ENCODE results near the gene WDFY4.

The WDFY4 gene

GRCh38 chr10:48667960-48668590, 16.6 kb upstream of the WDFY4 start:
- H3K4me1 ChIP-seq: no peaks in the 10 kb centered on the region

GRCh38 chr10:48670978-48671913, 13.4 kb upstream of the WDFY4 start:
- Histone ChIP-seq H3K4me1 (no peaks in the 10 kb centered on the region), H3K27me3 (ENCODE audit: low read depth) (no peaks in the 10 kb centered on the region; the same call in 1 of the 2 replicates), H3K4me3 (no peak overlapping the region), H3K9me3 (no peaks in the 10 kb centered on the region), H3K36me3 (replicated peaks) (no peaks in the 10 kb centered on the region)
- DNase-seq (ENCODE audit: low spot score in 2 of 2): no peak
- in situ Hi-C loops (cut with MboI; ENCODE audit: low sequenced_read_pairs): no loop called here

More at GRCh38 chr10:48667960-48668590, 16.6 kb upstream of the WDFY4 start:
- Histone ChIP-seq H3K36me3 (replicated peaks) (no peaks in the 10 kb centered on the region), H3K27me3 (ENCODE audit: low read depth) (no peaks in the 10 kb centered on the region; the same call in 1 of the 2 replicates), H3K4me3 (no peak overlapping the region), H3K9me3 (no peaks in the 10 kb centered on the region)
- in situ Hi-C loops (cut with MboI; ENCODE audit: low sequenced_read_pairs): no loop called here
- DNase-seq (ENCODE audit: low spot score in 2 of 2): no peak

GRCh38 chr10:48671914-48672595, 12.6 kb upstream of the WDFY4 start:
- no peaks in the 10 kb centered on the region for H3K36me3 ChIP-seq (replicated peaks)
- in situ Hi-C loops (cut with MboI; ENCODE audit: low sequenced_read_pairs): no loop called here
- no peaks in the 10 kb centered on the region for H3K9me3 ChIP-seq
- H3K27me3 ChIP-seq (ENCODE audit: low read depth): no peaks in the 10 kb centered on the region; the same call in 1 of the 2 replicates
- H3K4me1 ChIP-seq: no peaks in the 10 kb centered on the region
- DNase-seq (ENCODE audit: low spot score in 2 of 2): no peak
- H3K4me3 ChIP-seq: no peak overlapping the region

- H3K4me3 ChIP-seq: no peak overlapping the region
- DNase-seq (ENCODE audit: low spot score in 2 of 2): no peak
- in situ Hi-C loops (cut with MboI; ENCODE audit: low sequenced_read_pairs): no loop called here
- no peaks in the 10 kb centered on the region for H3K4me1 ChIP-seq
- H3K9me3 ChIP-seq: no peaks in the 10 kb centered on the region
- no peaks in the 10 kb centered on the region; the same call in 1 of the 2 replicates for H3K27me3 ChIP-seq (ENCODE audit: low read depth)
- H3K36me3 ChIP-seq (replicated peaks): no peaks in the 10 kb centered on the region
Observed at GRCh38 chr10:48672596-48673265, 11.9 kb upstream of the WDFY4 start.

GRCh38 chr10:48677625-48678024, 7.0 kb upstream of the WDFY4 start:
- H3K27me3 ChIP-seq (ENCODE audit: low read depth): no peaks in the 10 kb centered on the region
- no peaks in the 10 kb centered on the region for H3K36me3 ChIP-seq (replicated peaks)
- no peak for DNase-seq (ENCODE audit: low spot score in 2 of 2)
- in situ Hi-C loops (cut with MboI; ENCODE audit: low sequenced_read_pairs): no loop called here
- no peaks in the 10 kb centered on the region for H3K9me3 ChIP-seq
- no peak overlapping the region for H3K4me3 ChIP-seq
- H3K4me1 ChIP-seq: no peaks in the 10 kb centered on the region

- no peak overlapping the region for H3K4me3 ChIP-seq
- in situ Hi-C loops (cut with MboI; ENCODE audit: low sequenced_read_pairs): no loop called here
Observed at GRCh38 chr10:48678041-48678440, 6.6 kb upstream of the WDFY4 start.

GRCh38 chr10:48681740-48682139, 2.9 kb upstream of the WDFY4 start:
- in situ Hi-C loops (cut with MboI; ENCODE audit: low sequenced_read_pairs): no loop called here
- Histone ChIP-seq H3K27me3 (ENCODE audit: low read depth) (no peaks in the 10 kb centered on the region), H3K4me3 (no peak overlapping the region), H3K36me3 (replicated peaks) (no peaks in the 10 kb centered on the region), H3K9me3 (no peaks in the 10 kb centered on the region), H3K4me1 (no peaks in the 10 kb centered on the region)
- DNase-seq (ENCODE audit: low spot score in 2 of 2): no peak

More at GRCh38 chr10:48678041-48678440, 6.6 kb upstream of the WDFY4 start:
- Histone ChIP-seq H3K36me3 (replicated peaks) (no peaks in the 10 kb centered on the region), H3K27me3 (ENCODE audit: low read depth) (no peaks in the 10 kb centered on the region), H3K9me3 (no peaks in the 10 kb centered on the region), H3K4me1 (no peaks in the 10 kb centered on the region)
- DNase-seq (ENCODE audit: low spot score in 2 of 2): no peak

GRCh38 chr10:48682265-48682664, 2.4 kb upstream of the WDFY4 start:
- H3K36me3 ChIP-seq (replicated peaks): no peaks in the 10 kb centered on the region
- H3K4me1 ChIP-seq: no peaks in the 10 kb centered on the region
- H3K4me3 ChIP-seq: no peak overlapping the region
- no peak for DNase-seq (ENCODE audit: low spot score in 2 of 2)
- H3K27me3 ChIP-seq (ENCODE audit: low read depth): no peaks in the 10 kb centered on the region
- in situ Hi-C loops (cut with MboI; ENCODE audit: low sequenced_read_pairs): no loop called here
- no peaks in the 10 kb centered on the region for H3K9me3 ChIP-seq

GRCh38 chr10:48683424-48683823, 1.2 kb upstream of the WDFY4 start:
- Histone ChIP-seq H3K9me3 (no peaks in the 10 kb centered on the region), H3K4me3 (no peak overlapping the region), H3K4me1 (no peaks in the 10 kb centered on the region), H3K27me3 (ENCODE audit: low read depth) (no peaks in the 10 kb centered on the region), H3K36me3 (replicated peaks) (no peaks in the 10 kb centered on the region)
- in situ Hi-C loops (cut with MboI; ENCODE audit: low sequenced_read_pairs): no loop called here
- no peak for DNase-seq (ENCODE audit: low spot score in 2 of 2)

- no peak for DNase-seq (ENCODE audit: low spot score in 2 of 2)
- no peaks in the 10 kb centered on the region for H3K4me1 ChIP-seq
- in situ Hi-C loops (cut with MboI; ENCODE audit: low sequenced_read_pairs): no loop called here
- H3K9me3 ChIP-seq: no peaks in the 10 kb centered on the region
- no peaks in the 10 kb centered on the region for H3K36me3 ChIP-seq (replicated peaks)
- H3K4me3 ChIP-seq: no peak overlapping the region
- H3K27me3 ChIP-seq (ENCODE audit: low read depth): no peaks in the 10 kb centered on the region
Observed at GRCh38 chr10:48683868-48684267, 805 bp upstream of the WDFY4 start.

- H3K4me3 ChIP-seq: no peak overlapping the region
- H3K9me3 ChIP-seq: no peaks in the 10 kb centered on the region
- in situ Hi-C loops (cut with MboI; ENCODE audit: low sequenced_read_pairs): no loop called here
- no peak for DNase-seq (ENCODE audit: low spot score in 2 of 2)
- no peaks in the 10 kb centered on the region for H3K27me3 ChIP-seq (ENCODE audit: low read depth)
- H3K36me3 ChIP-seq (replicated peaks): no peaks in the 10 kb centered on the region
- no peaks in the 10 kb centered on the region for H3K4me1 ChIP-seq
Observed at GRCh38 chr10:48684463-48684791, 246 bp upstream of the WDFY4 start.

GRCh38 chr10:48685731-48686130, 1.1 kb downstream of the WDFY4 start:
- no peak overlapping the region for H3K4me3 ChIP-seq
- in situ Hi-C loops (cut with MboI; ENCODE audit: low sequenced_read_pairs): no loop called here
- no peak for DNase-seq (ENCODE audit: low spot score in 2 of 2)
- H3K36me3 ChIP-seq (replicated peaks): no peaks in the 10 kb centered on the region
- no peaks in the 10 kb centered on the region for H3K27me3 ChIP-seq (ENCODE audit: low read depth)
- H3K4me1 ChIP-seq: no peaks in the 10 kb centered on the region
- no peaks in the 10 kb centered on the region for H3K9me3 ChIP-seq

- no peaks in the 10 kb centered on the region for H3K36me3 ChIP-seq (replicated peaks)
- H3K9me3 ChIP-seq: no peaks in the 10 kb centered on the region
- no peak for DNase-seq (ENCODE audit: low spot score in 2 of 2)
- in situ Hi-C loops (cut with MboI; ENCODE audit: low sequenced_read_pairs): no loop called here
- H3K27me3 ChIP-seq (ENCODE audit: low read depth): no peaks in the 10 kb centered on the region
- H3K4me1 ChIP-seq: no peaks in the 10 kb centered on the region
- no peak overlapping the region for H3K4me3 ChIP-seq
Observed at GRCh38 chr10:48690791-48691660, 6.4 kb downstream of the WDFY4 start.

All from HAP-1 (cell line).